Endothelial cell of umbilical vein (primary cell): ENCODE measurements around the gene GRAMD1B. TPM values are rescaled to one million over a fixed set of nuclear protein-coding genes. Genes with fewer than 3 reads are reported as not detected.

Experiments used
- BruUV-seq: library from RNA; stranded (reverse); fragments of 400-500 nt; replicated peaks from 2 replicates; lab custom pipeline; 2021; lab: Mats Ljungman, UMichigan
- CTCF ChIA-PET: fragments of 300-600, 350-600 bp; sonication (Branson Sonifier 250); formaldehyde crosslinking; loops from one replicate; lab custom pipeline; 2021; ENCODE audit warnings: antibody characterized with exemption, inconsistent platforms; lab: Charles Lee
- POLR2A ChIA-PET: fragments of 300-600, 350-600 bp; sonication (Branson Sonifier 250); formaldehyde crosslinking; loops from one replicate; lab custom pipeline; 2021; ENCODE audit warnings: antibody characterized with exemption, inconsistent platforms; lab: Charles Lee
- DNase-seq: peaks from one replicate; pipeline ENCODE4 v3.0.0-alpha.2; 2011; ENCODE audit warnings: low read depth, low spot score
- FAIRE-seq: peaks from 2 replicates; lab custom pipeline; 2011; peaks lifted over from hg19 to GRCh38; lab: Jason Lieb, UNC
- H2AFZ ChIP-seq: 2 replicates; pipeline ENCODE4 v1.6.0; 2012; ENCODE audit warnings: low read depth, low read length, control low read depth, inconsistent platforms
- H3K27ac ChIP-seq: 2 replicates; pipeline ENCODE4 v1.5.1; 2011; ENCODE audit warnings: low read depth, mild to moderate bottlenecking, control low read depth, low read length, moderate library complexity; ENCODE audit not compliant: insufficient read depth
- H3K27me3 ChIP-seq, 2 experiments: 2 replicates each; pipeline versions ENCODE4 v1.6.0 to v1.6.1; 2011; ENCODE audit warnings: low read length in 2 of 2, mixed read lengths in 1 of 2; ENCODE audit not compliant: control insufficient read depth in 2 of 2, insufficient read depth in 2 of 2
- H3K36me3 ChIP-seq, 2 experiments: 2 replicates in 1 of 2; 3 replicates in 1 of 2; pipeline ENCODE4 v1.5.1; 2011; ENCODE audit warnings: low read length in 2 of 2, mild to moderate bottlenecking in 1 of 2, moderate library complexity in 1 of 2; ENCODE audit not compliant: control insufficient read depth in 2 of 2, insufficient read depth in 2 of 2; ENCODE audit errors: extremely low read depth in 1 of 2
- H3K4me1 ChIP-seq: 3 replicates; pipeline ENCODE4 v1.5.1; 2011; ENCODE audit warnings: mild to moderate bottlenecking, low read length; ENCODE audit not compliant: control insufficient read depth, insufficient read depth; ENCODE audit errors: extremely low read depth
- H3K4me2 ChIP-seq: 2 replicates; pipeline ENCODE4 v1.6.1; 2011; ENCODE audit warnings: low read length, control low read depth, mixed read lengths; ENCODE audit not compliant: insufficient read depth
- H3K4me3 ChIP-seq, 3 experiments: fragments of 200-600 bp in 1 of 3; sonication (generic), shearing (Covaris generic) in 1 of 3; replicated peaks in 1 of 3; 2 replicates each; pipeline ENCODE4 v1.5.1; 2011 to 2016; ENCODE audit warnings: control low read depth in 3 of 3, low read length in 3 of 3, mild to moderate bottlenecking in 2 of 3, inconsistent platforms in 1 of 3, low read depth in 1 of 3, moderate library complexity in 1 of 3; ENCODE audit not compliant: insufficient read depth in 1 of 3
- H3K79me2 ChIP-seq: 2 replicates; pipeline ENCODE4 v1.6.0; 2012; ENCODE audit warnings: low read length, inconsistent platforms; ENCODE audit not compliant: control insufficient read depth, insufficient read depth
- H3K9ac ChIP-seq: replicated peaks from 2 replicates; pipeline ENCODE3; 2011; ENCODE audit warnings: low read length, control low read depth; ENCODE audit not compliant: insufficient read depth; ENCODE audit errors: extremely low read depth
- H3K9me1 ChIP-seq: replicated peaks from 3 replicates; pipeline ENCODE4 v1.6.0; 2011; ENCODE audit warnings: mild to moderate bottlenecking, low read length; ENCODE audit not compliant: control insufficient read depth, insufficient read depth; ENCODE audit errors: extremely low read depth
- H3K9me3 ChIP-seq: replicated peaks from 2 replicates; pipeline ENCODE4 v1.5.1; 2012; ENCODE audit warnings: low read length, inconsistent platforms; ENCODE audit not compliant: control insufficient read depth, insufficient read depth
- H4K20me1 ChIP-seq: replicated peaks from 2 replicates; pipeline ENCODE3; 2011; ENCODE audit warnings: mild to moderate bottlenecking, low read length; ENCODE audit not compliant: control insufficient read depth, insufficient read depth; ENCODE audit errors: extremely low read depth
- CTCF ChIP-seq, 2 donors: IDR thresholded peaks; 1 replicate in 1 of 2; 2 replicates in 1 of 2; pipeline ENCODE4 v1.5.1; 2011; ENCODE audit warnings: low read length in 2 of 2, mild to moderate bottlenecking in 2 of 2, moderate library complexity in 2 of 2, control low read depth in 1 of 2, inconsistent platforms in 1 of 2, low read depth in 1 of 2; ENCODE audit not compliant: insufficient read depth in 1 of 2; ENCODE audit errors: extremely low read depth in 1 of 2
- EZH2 ChIP-seq: IDR thresholded peaks from 2 replicates; pipeline ENCODE4 v1.6.1; 2012; ENCODE audit warnings: borderline replicate concordance, low read depth, mild to moderate bottlenecking, moderate library complexity, low read length, inconsistent platforms; ENCODE audit not compliant: severe bottlenecking
- FOS ChIP-seq: IDR thresholded peaks from 2 replicates; pipeline ENCODE4 v1.6.1; 2011; ENCODE audit warnings: mild to moderate bottlenecking, low read length, moderate library complexity, borderline replicate concordance; ENCODE audit not compliant: insufficient read depth
- GATA2 ChIP-seq: IDR thresholded peaks from 2 replicates; pipeline ENCODE4 v1.7.0; 2011; ENCODE audit warnings: low read depth, mild to moderate bottlenecking, moderate library complexity, mixed read lengths, low read length; ENCODE audit not compliant: insufficient read length, insufficient read depth
- JUN ChIP-seq: IDR thresholded peaks from 2 replicates; pipeline ENCODE4 v1.6.1; 2011; ENCODE audit warnings: borderline replicate concordance, low read depth; ENCODE audit not compliant: insufficient read length, insufficient read depth
- MAX ChIP-seq: IDR thresholded peaks from 2 replicates; pipeline ENCODE4 v1.6.1; 2011; ENCODE audit not compliant: insufficient read depth, insufficient read length
- MYC ChIP-seq: IDR thresholded peaks from one replicate; pipeline ENCODE4 v1.6.1; 2011; ENCODE audit warnings: mild to moderate bottlenecking, low read depth, low read length
- POLR2A ChIP-seq: IDR thresholded peaks from 2 replicates; pipeline ENCODE4 v1.6.1; 2012; ENCODE audit warnings: low read depth, mild to moderate bottlenecking, control low read depth, low read length
- POLR2AphosphoS5 ChIP-seq: IDR thresholded peaks from 2 replicates; pipeline ENCODE4 v1.6.1; 2012; ENCODE audit warnings: low read depth, mild to moderate bottlenecking, control low read depth, low read length, moderate library complexity; ENCODE audit not compliant: insufficient read depth
- dilution Hi-C: fragments of 300-500 bp; cut with MboI; formaldehyde crosslinking; loops from one replicate; pipeline ENCODE4 v1.15.0; 2019; ENCODE audit warnings: low sequenced_read_pairs; ENCODE audit not compliant: extremely low pct_ligation_motif_present
- intact Hi-C: fragments of 100-400 bp; cut with micrococcal nuclease; formaldehyde crosslinking; loops from one replicate; pipeline ENCODE4 v1.10.0; 2022
- polyA plus RNA-seq, 4 experiments: library from polyadenylated mRNA; depleted of rRNA in 3 of 4; stranded (reverse) in 3 of 4; unstranded in 1 of 4; fragments of >200 nt; gene quantifications; 2 replicates each; pipeline versions ENCODE4 v1.2.1 to v1.2.3, GENCODE V29; 2011 to 2012; ENCODE audit warnings: missing spikeins in 1 of 4
- total RNA-seq: library from RNA; stranded (reverse); gene quantifications from 2 replicates; pipeline ENCODE4 v1.2.3, GENCODE V29; 2021

GRAMD1B gene
- total and polyA plus RNA-seq, 2 donors (not counting 3 experiments of a cell fraction or from before 2014, with no cell fraction given), result 5.1 to 11.1 TPM

GRCh38 chr11:123437236-123437979, 7.3 kb downstream of the GRAMD1B start:
- BruUV-seq, result no TSS peak
- DNase-seq, result no peak

More at GRCh38 chr11:123437236-123437979, 7.3 kb downstream of the GRAMD1B start:
- no peak overlapping the region for H3K27ac ChIP-seq
- ChIA-PET POLR2A (no interaction called here), CTCF (interaction anchor here (3.5 kb wide), 1 partner anchor 30 kb away, joined by 19 read pairs; no protein-coding TSS in a partner anchor)
- intact Hi-C loops, result no loop called here
- no peaks in the 10 kb centered on the region for H3K9me1 ChIP-seq
- no peak for FAIRE-seq
- H2AFZ ChIP-seq, result no peak overlapping the region
- H3K9ac ChIP-seq, result no peak overlapping the region
- no peaks in the 10 kb centered on the region for H3K36me3 ChIP-seq
- no peak for TF ChIP-seq CTCF (IDR thresholded peaks at IDR 0.05; ENCODE audit: extremely low read depth in 1 of 2, insufficient read depth in 1 of 2, low read depth in 1 of 2, low read length in 2 of 2)
- TF ChIP-seq JUN, result no peak
- no peak for TF ChIP-seq MAX
- TF ChIP-seq FOS, result no peak
- TF ChIP-seq MYC, result no peak
- no peak for TF ChIP-seq GATA2
- no peak for TF ChIP-seq POLR2AphosphoS5
- no peak for TF ChIP-seq EZH2
- TF ChIP-seq POLR2A, result no peak
- dilution Hi-C loops, result no loop called here
- H3K4me1 ChIP-seq, result no peaks in the 10 kb centered on the region
- no peaks in the 10 kb centered on the region for H3K79me2 ChIP-seq
- no peak overlapping the region for H3K4me2 ChIP-seq
- no peaks in the 10 kb centered on the region for H3K9me3 ChIP-seq
- H3K4me3 ChIP-seq, result no peak overlapping the region
- no peaks in the 10 kb centered on the region for H4K20me1 ChIP-seq
- no peaks in the 10 kb centered on the region for H3K27me3 ChIP-seq
